Mesodermal cell (in vitro differentiated cells): ENCODE data around the gene FAM222A.
"Not testable (repeated sequence)": the region's sequence is repeated elsewhere in the genome, so short reads cannot be mapped to it uniquely, and the experiment has no call there.

Experiments used
- H3K27ac ChIP-seq: 2 replicates; pipeline ENCODE4 v1.7.0; 2013; ENCODE audit warnings: mild to moderate bottlenecking, low read depth, low read length, moderate library complexity; ENCODE audit not compliant: severe bottlenecking
- H3K36me3 ChIP-seq: 2 replicates; pipeline ENCODE4 v1.7.1; 2013; ENCODE audit warnings: mild to moderate bottlenecking, low read length, moderate library complexity; ENCODE audit not compliant: control insufficient read depth, insufficient read depth
- H3K4me1 ChIP-seq: one replicate; pipeline ENCODE4 v1.7.1; 2013; ENCODE audit warnings: mild to moderate bottlenecking, low read length; ENCODE audit not compliant: insufficient read depth, control insufficient read depth, poor library complexity, severe bottlenecking
- H3K4me3 ChIP-seq: 2 replicates; pipeline ENCODE4 v1.7.0; 2013; ENCODE audit warnings: low read length, control low read depth, mild to moderate bottlenecking; ENCODE audit not compliant: insufficient read depth, poor library complexity, severe bottlenecking; ENCODE audit errors: extremely low read depth
- H3K9me3 ChIP-seq: 2 replicates; pipeline ENCODE4 v1.7.1; 2013; ENCODE audit warnings: mild to moderate bottlenecking, low read length, moderate library complexity; ENCODE audit not compliant: control insufficient read depth
- WGBS, 2 experiments: methylation state at CpG; one replicate each; pipeline ENCODE4 v1.1.5; 2013; ENCODE audit warnings: missing lambda C conversion rate in 2 of 2; ENCODE audit not compliant: insufficient coverage in 2 of 2; 5-methylcytosine and 5-hydroxymethylcytosine counted together

The FAM222A gene

DNA sequence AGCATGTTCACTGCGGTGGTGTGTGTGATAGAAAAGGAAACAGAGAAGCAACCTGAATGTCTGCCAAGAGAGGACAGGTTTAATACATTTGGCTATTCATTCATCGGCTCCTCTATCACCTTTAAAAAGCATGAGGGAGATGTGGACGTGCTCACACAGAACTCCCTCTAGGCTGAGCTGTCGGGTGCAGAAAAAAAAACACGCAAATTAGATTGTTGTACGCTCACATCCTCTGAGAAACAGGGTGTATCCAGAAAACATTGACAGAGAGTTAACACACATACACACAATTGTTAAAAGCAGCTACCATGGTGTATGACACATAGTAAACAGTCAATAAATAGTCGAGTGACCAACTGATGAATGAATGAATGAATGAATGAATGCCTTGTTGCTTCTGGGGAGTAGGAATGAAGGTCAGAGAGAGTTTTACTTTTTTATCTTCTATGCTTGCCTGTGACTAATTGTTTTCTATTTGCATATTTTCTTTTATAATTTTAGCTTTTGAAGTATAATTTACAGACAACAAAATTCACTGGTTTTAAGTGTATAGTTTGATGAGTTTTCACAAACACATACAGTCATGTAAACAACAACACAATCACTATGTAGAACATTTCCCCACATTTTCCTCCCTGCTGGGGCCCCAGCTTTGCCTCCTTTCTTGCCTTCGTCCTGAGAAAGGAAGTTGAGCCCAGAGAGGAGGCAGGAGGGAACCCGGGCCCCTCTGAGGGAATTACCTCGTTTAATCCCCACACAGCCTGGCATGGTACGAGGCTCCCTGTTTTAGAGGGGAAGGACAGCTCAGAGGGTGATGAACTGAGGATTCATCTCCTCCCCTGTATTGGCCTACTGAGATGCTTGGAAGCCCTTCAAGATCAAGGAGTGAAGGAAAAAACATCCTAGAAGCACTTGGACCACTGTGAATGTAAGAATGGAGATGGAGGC, 19.7 kb upstream of the FAM222A start:
- WGBS, 2 experiments = 82 to 100% methylated on average over 3 to 7 of the region's 11 CpGs
- Histone ChIP-seq H3K36me3 (no peaks in the 10 kb centered on the region), H3K9me3 (no peaks in the 10 kb centered on the region), H3K4me1 (peaks cover 11% of the 10 kb centered on the region), H3K27ac (no peak overlapping the region), H3K4me3 (no peak overlapping the region)

- H3K4me1 ChIP-seq = peaks cover 11% of the 10 kb centered on the region
- not testable (repeated sequence) for H3K36me3 ChIP-seq, H3K4me3 ChIP-seq, H3K9me3 ChIP-seq, H3K27ac ChIP-seq
- WGBS, 2 experiments = 88 to 95% methylated on average over 2 to 5 of the region's 6 CpGs
Observed at GRCh38 chr12:109694629-109695028, 19.0 kb upstream of the FAM222A start.

DNA sequence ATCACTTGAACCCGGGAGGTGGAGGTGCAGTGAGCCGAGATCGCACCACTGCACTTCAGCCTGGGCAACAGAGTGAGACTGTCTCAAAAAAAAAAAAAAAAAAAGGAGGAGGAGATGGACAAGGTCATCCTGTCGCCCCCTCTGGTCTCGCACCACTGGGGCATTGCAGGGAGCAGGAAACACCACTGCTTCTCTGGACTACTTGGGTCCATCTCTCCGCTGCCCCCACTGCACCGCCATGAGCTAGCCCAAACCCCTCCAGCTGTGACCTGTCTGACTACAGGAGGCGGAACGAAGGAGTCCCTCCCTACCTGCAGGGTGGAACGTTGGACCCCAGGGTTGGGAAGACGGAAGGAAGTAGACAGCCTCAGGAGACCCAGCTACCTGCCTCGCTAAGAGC, 18.2 kb upstream of the FAM222A start:
- Histone ChIP-seq H3K36me3 (no peaks in the 10 kb centered on the region), H3K4me1 (peaks cover 11% of the 10 kb centered on the region), H3K9me3 (no peaks in the 10 kb centered on the region), H3K4me3 (no peak overlapping the region), H3K27ac (no peak overlapping the region)
- WGBS, 2 experiments = 89 to 93% methylated on average over 8 to 10 of the region's 12 CpGs

DNA sequence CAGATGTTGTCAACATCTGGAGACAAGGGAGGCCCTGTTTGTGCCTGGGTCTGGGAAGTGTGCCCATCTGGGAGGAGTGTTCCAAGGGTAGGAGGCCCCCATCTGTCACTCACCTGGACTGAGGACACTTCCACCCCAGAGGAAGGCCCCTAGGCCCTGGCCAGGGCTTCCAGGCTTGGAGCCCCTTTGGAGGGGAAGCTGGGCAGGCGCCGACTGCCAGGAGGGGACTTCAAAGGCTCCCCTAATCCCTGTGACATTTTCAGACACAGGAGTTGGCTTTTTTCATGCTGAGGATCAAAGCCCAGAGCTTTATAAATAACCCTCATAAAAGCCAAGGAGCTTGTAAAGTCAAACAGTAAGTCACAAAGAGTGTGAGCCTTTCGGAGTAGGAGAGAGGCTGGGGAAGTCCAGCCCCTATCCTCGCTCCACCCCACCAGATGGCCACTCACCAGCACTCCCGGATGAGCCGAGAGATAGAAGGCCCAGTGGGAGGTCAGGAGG, 17.6 kb upstream of the FAM222A start:
- no peak overlapping the region for H3K4me3 ChIP-seq
- H3K4me1 ChIP-seq = peaks cover 11% of the 10 kb centered on the region
- no peaks in the 10 kb centered on the region for H3K9me3 ChIP-seq
- H3K27ac ChIP-seq = peak overlapping the region; percentile 71
- WGBS, 2 experiments = no CpG with 5 or more reads among the region's 6 CpGs
- H3K36me3 ChIP-seq = no peaks in the 10 kb centered on the region

- Histone ChIP-seq H3K9me3 (no peaks in the 10 kb centered on the region), H3K4me1 (peaks cover 11% of the 10 kb centered on the region), H3K27ac (peak overlapping the region; percentile 71), H3K36me3 (no peaks in the 10 kb centered on the region), H3K4me3 (no peak overlapping the region)
- WGBS, 2 experiments = 79 to 80% methylated on average over 3 of the region's 6 CpGs
Observed at GRCh38 chr12:109696485-109697269, 16.9 kb upstream of the FAM222A start.

GRCh38 chr12:109697270-109697553, 16.4 kb upstream of the FAM222A start:
- Histone ChIP-seq H3K27ac (no peak overlapping the region), H3K36me3 (no peaks in the 10 kb centered on the region), H3K4me1 (peaks cover 11% of the 10 kb centered on the region), H3K9me3 (no peaks in the 10 kb centered on the region), H3K4me3 (no peak overlapping the region)
- 57 to 100% methylated on average over 1 of the region's 2 CpGs for WGBS, 2 experiments

DNA sequence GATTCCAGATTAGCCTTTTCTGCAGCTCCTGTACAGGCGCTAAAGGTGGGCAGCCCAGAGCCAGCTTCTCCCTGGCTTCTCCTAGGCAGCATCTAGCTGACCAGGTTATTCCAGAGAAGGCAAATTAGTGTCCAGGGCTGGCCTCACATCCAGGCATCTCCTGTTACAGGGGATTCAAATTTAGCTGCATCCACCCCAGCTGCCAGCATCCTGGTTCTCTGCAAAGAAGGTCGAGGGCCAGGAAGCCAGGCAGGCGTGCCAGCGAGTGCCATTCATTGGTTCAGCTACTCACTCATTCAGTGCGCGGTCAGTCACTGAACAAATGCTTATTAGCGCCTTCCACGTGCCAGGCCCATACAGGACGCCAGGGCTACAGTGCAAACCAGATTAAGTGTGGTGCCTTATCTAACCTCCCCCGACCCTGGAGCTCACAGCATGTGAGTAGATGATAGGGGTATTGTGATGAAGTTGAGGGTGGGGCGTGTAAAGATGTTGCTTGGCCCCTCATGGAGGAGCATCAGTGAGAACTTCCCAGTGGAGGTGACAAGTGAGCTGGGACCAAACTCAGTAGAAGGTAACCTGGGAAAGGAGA, 15.7 kb upstream of the FAM222A start:
- no peak overlapping the region for H3K4me3 ChIP-seq
- H3K27ac ChIP-seq = no peak overlapping the region
- H3K9me3 ChIP-seq = no peaks in the 10 kb centered on the region
- WGBS, 2 experiments = 81 to 88% methylated on average over 10 to 11 of the region's 11 CpGs
- H3K4me1 ChIP-seq = peaks cover 11% of the 10 kb centered on the region
- H3K36me3 ChIP-seq = no peaks in the 10 kb centered on the region

DNA sequence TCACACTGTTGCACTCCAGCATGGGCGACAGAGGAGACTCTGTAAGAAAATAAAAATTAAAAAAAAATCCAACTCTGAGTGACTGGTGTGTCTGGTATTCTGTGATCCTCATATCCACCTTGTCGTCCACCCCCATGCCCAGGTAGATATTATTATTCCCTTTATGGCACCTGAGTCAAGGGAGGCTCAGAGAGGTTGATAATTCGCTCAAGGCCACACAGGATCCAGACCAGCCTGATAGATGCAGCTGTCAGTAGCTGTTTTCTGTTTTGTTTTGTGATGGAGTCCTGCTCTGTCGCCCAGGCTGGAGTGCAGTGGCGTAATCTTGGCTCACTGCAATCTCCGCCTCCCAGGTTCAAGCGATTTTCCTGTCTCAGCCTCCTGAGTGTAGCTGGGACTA, 14.8 kb upstream of the FAM222A start:
- WGBS, 2 experiments = 87 to 95% methylated on average over 4 of the region's 7 CpGs
- no peaks in the 10 kb centered on the region for H3K9me3 ChIP-seq
- H3K4me1 ChIP-seq = peaks cover 11% of the 10 kb centered on the region
- H3K36me3 ChIP-seq = no peaks in the 10 kb centered on the region
- no peak overlapping the region for H3K27ac ChIP-seq
- H3K4me3 ChIP-seq = no peak overlapping the region

DNA sequence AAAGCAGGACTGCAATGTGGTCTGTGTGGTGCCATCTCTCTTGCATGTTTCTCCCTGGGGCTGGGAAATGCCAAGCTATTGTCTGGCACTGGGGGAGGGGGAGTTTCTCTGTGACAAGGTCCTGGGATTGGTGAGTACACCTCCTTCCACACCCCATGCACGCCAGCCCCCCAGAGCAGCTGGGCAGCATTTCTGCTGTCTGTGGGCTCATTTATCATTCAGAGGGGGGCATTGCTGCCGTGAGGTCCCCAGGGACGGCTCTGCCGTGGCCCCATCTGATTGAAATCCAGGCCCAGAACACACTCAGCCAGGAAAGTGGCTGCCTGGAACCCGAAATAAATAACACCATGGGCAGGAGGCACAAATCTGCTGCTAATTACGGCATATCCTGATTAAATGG, 12.6 kb upstream of the FAM222A start:
- 83 to 86% methylated on average over 5 to 6 of the region's 6 CpGs for WGBS, 2 experiments
- Histone ChIP-seq H3K9me3 (no peaks in the 10 kb centered on the region), H3K27ac (no peak overlapping the region), H3K4me1 (peaks cover 5% of the 10 kb centered on the region), H3K36me3 (no peaks in the 10 kb centered on the region), H3K4me3 (no peak overlapping the region)

GRCh38 chr12:109702111-109702841, 11.3 kb upstream of the FAM222A start:
- Histone ChIP-seq H3K36me3 (no peaks in the 10 kb centered on the region), H3K27ac (no peak overlapping the region), H3K4me3 (no peak overlapping the region), H3K9me3 (no peaks in the 10 kb centered on the region), H3K4me1 (peaks cover 7% of the 10 kb centered on the region)
- 92 to 93% methylated on average over 4 to 6 of the region's 9 CpGs for WGBS, 2 experiments
